SK-N-SH (cell line): ENCODE results near the gene NCS1.

Experiments
- RFX5 ChIP-seq: IDR thresholded peaks from 2 replicates; pipeline ENCODE4 v1.6.1; 2012; ENCODE audit warnings: mild to moderate bottlenecking, improper control_type of control experiment, low read length
- TF ChIP-seq, protein P1 (sequence below): fragments of 200-600 bp; sonication (generic); IDR thresholded peaks from 2 replicates; pipeline ENCODE4 v1.6.1; 2017; ENCODE audit warnings: antibody characterized with exemption, mild to moderate bottlenecking, moderate library complexity

DNA sequence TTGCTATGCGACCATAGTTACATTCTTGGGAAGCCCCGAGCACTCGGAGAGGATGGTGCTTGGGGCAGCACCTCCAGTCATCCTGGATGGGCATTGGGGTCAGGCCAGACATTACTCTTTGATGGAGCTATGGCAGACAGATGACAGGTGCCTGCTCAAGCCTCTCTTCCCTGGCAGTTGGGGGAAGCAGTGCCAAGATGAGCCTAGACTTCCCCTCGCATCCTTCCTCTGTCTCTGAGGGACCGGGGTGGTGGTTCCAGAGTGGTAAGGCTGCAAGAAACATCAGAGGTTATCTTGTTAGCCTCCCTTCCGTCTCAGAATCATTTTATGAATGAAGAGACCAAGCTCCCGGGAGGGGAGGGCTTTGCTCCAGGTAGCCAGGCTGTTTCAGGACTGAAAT lies 90.6 kb downstream of the NCS1 start:
- TF ChIP-seq, protein P1, sequence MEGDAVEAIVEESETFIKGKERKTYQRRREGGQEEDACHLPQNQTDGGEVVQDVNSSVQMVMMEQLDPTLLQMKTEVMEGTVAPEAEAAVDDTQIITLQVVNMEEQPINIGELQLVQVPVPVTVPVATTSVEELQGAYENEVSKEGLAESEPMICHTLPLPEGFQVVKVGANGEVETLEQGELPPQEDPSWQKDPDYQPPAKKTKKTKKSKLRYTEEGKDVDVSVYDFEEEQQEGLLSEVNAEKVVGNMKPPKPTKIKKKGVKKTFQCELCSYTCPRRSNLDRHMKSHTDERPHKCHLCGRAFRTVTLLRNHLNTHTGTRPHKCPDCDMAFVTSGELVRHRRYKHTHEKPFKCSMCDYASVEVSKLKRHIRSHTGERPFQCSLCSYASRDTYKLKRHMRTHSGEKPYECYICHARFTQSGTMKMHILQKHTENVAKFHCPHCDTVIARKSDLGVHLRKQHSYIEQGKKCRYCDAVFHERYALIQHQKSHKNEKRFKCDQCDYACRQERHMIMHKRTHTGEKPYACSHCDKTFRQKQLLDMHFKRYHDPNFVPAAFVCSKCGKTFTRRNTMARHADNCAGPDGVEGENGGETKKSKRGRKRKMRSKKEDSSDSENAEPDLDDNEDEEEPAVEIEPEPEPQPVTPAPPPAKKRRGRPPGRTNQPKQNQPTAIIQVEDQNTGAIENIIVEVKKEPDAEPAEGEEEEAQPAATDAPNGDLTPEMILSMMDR = no peak
- no peak for TF ChIP-seq RFX5
